OCI-LY3 (cell line): ENCODE results near the gene STRBP.

ENCODE experiments used
- EZH2phosphoT487 ChIP-seq: fragments of 200-600 bp; shearing (Covaris generic); IDR thresholded peaks from 2 replicates; pipeline ENCODE4 v1.6.1; 2018; ENCODE audit warnings: antibody characterized with exemption, mixed run types, low read depth
- TF ChIP-seq, protein P1 (sequence below): fragments of 200-600, 300-600 bp; sonication (generic); IDR thresholded peaks from 2 replicates; pipeline ENCODE4 v1.5.1; 2014; ENCODE audit warnings: antibody characterized with exemption, low read length, low read depth

DNA sequence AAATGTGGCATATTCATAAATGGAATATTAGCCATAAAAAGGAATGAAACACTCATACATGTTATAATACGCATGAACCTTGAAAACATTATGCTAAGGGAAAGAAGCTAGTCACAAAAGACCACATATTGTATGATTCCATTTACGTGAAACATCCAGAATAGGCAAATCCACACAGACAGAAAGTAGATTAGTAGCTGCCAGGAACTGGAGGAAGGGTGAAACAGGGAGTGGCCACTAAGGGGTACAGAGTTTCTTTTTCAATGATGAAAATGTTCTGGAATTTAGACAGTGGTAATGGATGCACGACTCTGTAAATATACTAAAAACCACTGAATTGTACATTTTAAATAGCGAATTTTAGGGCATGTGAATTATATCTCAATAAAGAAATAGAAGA is 39.4 kb downstream of the STRBP start:
- TF ChIP-seq, protein P1, sequence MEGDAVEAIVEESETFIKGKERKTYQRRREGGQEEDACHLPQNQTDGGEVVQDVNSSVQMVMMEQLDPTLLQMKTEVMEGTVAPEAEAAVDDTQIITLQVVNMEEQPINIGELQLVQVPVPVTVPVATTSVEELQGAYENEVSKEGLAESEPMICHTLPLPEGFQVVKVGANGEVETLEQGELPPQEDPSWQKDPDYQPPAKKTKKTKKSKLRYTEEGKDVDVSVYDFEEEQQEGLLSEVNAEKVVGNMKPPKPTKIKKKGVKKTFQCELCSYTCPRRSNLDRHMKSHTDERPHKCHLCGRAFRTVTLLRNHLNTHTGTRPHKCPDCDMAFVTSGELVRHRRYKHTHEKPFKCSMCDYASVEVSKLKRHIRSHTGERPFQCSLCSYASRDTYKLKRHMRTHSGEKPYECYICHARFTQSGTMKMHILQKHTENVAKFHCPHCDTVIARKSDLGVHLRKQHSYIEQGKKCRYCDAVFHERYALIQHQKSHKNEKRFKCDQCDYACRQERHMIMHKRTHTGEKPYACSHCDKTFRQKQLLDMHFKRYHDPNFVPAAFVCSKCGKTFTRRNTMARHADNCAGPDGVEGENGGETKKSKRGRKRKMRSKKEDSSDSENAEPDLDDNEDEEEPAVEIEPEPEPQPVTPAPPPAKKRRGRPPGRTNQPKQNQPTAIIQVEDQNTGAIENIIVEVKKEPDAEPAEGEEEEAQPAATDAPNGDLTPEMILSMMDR = no peak
- no peak for TF ChIP-seq EZH2phosphoT487
